HepG2 (cell line): ENCODE data around the gene SUPV3L1. TPM values are rescaled to one million over a fixed set of nuclear protein-coding genes. Genes with fewer than 3 reads are reported as not detected.

Source experiments
- FOXK1 ChIP-seq: sonication (generic); formaldehyde crosslinking; IDR thresholded peaks from 2 replicates; pipeline ENCODE4 v1.4.0; 2020; ENCODE audit warnings: low read depth, missing genetic modification reagents, borderline replicate concordance
- KAT8 ChIP-seq: IDR thresholded peaks from 2 replicates; pipeline ENCODE4 v1.6.1; 2016; ENCODE audit warnings: missing genetic modification reagents, missing compliant biosample characterization
- KDM5A ChIP-seq: fragments of 200-600 bp; sonication (generic); IDR thresholded peaks from 2 replicates; pipeline ENCODE4 v1.7.0; 2018; ENCODE audit warnings: antibody characterized with exemption, mild to moderate bottlenecking, low read length, borderline replicate concordance
- MEF2D ChIP-seq: sonication (generic); formaldehyde crosslinking; IDR thresholded peaks from 2 replicates; pipeline ENCODE4 v1.5.1; 2020; ENCODE audit warnings: mild to moderate bottlenecking, missing genetic modification reagents
- MYC ChIP-seq: sonication (generic); formaldehyde crosslinking; IDR thresholded peaks from 2 replicates; pipeline ENCODE4 v1.9.0; 2021; ENCODE audit warnings: missing genetic modification reagents, borderline replicate concordance
- SP1 ChIP-seq, 2 experiments: fragments of 450-650 bp in 1 of 2; sonication (generic) in 1 of 2; formaldehyde crosslinking in 1 of 2; IDR thresholded peaks; 2 replicates each; pipeline versions ENCODE4 v1.4.0 to v1.6.1; 2016 to 2020; ENCODE audit warnings: missing genetic modification reagents in 1 of 2
- ZC3H4 ChIP-seq: sonication (generic); formaldehyde crosslinking; IDR thresholded peaks from 2 replicates; pipeline ENCODE4 v1.4.0; 2020; ENCODE audit warnings: missing genetic modification reagents, borderline replicate concordance
- ZFP36L1 ChIP-seq: sonication (generic); formaldehyde crosslinking; IDR thresholded peaks from 2 replicates; pipeline ENCODE4 v1.8.0; 2022; ENCODE audit warnings: mild to moderate bottlenecking, missing genetic modification reagents, moderate library complexity
- ZKSCAN1 ChIP-seq: fragments of 150-350 bp; IDR thresholded peaks from 2 replicates; pipeline ENCODE4 v1.6.1; 2014; ENCODE audit warnings: low read length
- ZMAT3 ChIP-seq: sonication (generic); formaldehyde crosslinking; conservative IDR thresholded peaks from 2 replicates; pipeline ENCODE4 v1.7.0; 2021; ENCODE audit warnings: missing genetic modification reagents
- ZNF674 ChIP-seq: sonication (generic); formaldehyde crosslinking; IDR thresholded peaks from 2 replicates; pipeline ENCODE4 v1.5.0; 2020; ENCODE audit warnings: low read depth, mild to moderate bottlenecking, missing genetic modification reagents
- ZNF777 ChIP-seq: sonication (generic); formaldehyde crosslinking; IDR thresholded peaks from 2 replicates; pipeline ENCODE4 v1.4.0; 2020; ENCODE audit warnings: missing genetic modification reagents
- polyA plus RNA-seq, 8 experiments: library from polyadenylated mRNA; depleted of rRNA in 3 of 8; stranded (reverse) in 7 of 8; unstranded in 1 of 8; fragments of >200 nt; fragmentation: Illumina TruSeq in 4 of 8; extraction: Trizol in 4 of 8; gene quantifications; 2 replicates each; pipeline versions ENCODE4 v1.2.1 to v1.2.3, GENCODE V29; 2011 to 2016; ENCODE audit warnings: low read depth in 4 of 8, missing spikeins in 1 of 8, mixed read lengths in 1 of 8; ENCODE audit not compliant: insufficient read depth in 1 of 8
- total RNA-seq, 5 experiments: library from RNA; depleted of rRNA; stranded (reverse); fragments of >200 nt; fragmentation: Illumina TruSeq; extraction: Trizol; gene quantifications; 2 replicates each; pipeline ENCODE4 v1.2.3, GENCODE V29; 2016; ENCODE audit warnings: low read depth in 1 of 5
- TF ChIP-seq, protein P1 (sequence below): sonication (generic); formaldehyde crosslinking; IDR thresholded peaks from 2 replicates; pipeline ENCODE4 v1.5.0; 2020; ENCODE audit warnings: mild to moderate bottlenecking, missing genetic modification reagents, borderline replicate concordance
- TF ChIP-seq, protein P2 (sequence below): sonication (generic); formaldehyde crosslinking; IDR thresholded peaks from 2 replicates; pipeline ENCODE4 v1.4.0; 2020; ENCODE audit warnings: missing genetic modification reagents, borderline replicate concordance
- TF ChIP-seq, protein P3 (sequence below): sonication (generic); formaldehyde crosslinking; IDR thresholded peaks from 2 replicates; pipeline ENCODE4; 2020; ENCODE audit warnings: missing genetic modification reagents, mild to moderate bottlenecking, borderline replicate concordance
- TF ChIP-seq, protein P4 (sequence below): sonication (generic); formaldehyde crosslinking; IDR thresholded peaks from 2 replicates; pipeline ENCODE4 v1.5.1; 2020; ENCODE audit warnings: missing genetic modification reagents, mild to moderate bottlenecking, borderline replicate concordance

The SUPV3L1 gene
- total and polyA plus RNA-seq, 2 of the 13 experiments (the other 11 are each of a cell fraction or from before 2014, with no cell fraction given) = 28.8 to 45.7 TPM

DNA sequence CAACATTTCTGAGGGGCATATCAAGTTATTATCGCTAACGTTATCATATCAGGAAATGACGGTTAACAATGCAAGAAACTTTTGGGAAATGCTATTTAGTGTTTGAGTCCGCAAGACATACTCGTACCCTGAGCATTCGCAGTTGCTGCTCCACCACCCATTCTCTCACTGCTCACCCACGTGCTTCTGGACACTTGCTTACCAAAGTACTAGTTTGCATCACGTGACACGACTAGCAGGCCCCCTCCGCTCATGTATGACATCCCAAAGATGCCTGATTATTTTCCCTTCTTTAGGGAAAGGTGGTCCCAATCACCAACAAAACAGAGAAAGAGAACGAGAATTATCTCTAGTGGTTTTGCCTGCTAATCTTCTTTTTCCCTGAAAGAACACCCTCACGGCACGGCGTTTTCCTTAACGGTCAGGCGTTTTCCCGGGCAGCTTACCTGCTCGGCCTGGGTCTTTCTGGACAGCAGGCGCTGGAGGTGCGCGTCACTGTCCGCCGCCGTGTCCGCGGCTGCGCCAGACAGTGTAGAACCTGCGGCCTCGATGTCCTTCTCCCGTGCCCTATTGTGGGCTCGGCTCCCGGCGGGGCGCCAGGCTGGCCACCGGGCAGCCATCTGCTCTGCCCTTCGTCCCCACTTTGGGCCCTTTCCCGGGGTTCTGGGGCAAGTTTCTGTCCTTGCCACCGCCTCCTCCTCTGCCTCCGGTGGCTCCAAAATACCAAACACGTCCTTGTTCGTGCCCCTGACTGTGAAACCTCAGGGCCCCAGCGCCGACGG, at the start of gene SUPV3L1 (continued):
- TF ChIP-seq, protein P1, sequence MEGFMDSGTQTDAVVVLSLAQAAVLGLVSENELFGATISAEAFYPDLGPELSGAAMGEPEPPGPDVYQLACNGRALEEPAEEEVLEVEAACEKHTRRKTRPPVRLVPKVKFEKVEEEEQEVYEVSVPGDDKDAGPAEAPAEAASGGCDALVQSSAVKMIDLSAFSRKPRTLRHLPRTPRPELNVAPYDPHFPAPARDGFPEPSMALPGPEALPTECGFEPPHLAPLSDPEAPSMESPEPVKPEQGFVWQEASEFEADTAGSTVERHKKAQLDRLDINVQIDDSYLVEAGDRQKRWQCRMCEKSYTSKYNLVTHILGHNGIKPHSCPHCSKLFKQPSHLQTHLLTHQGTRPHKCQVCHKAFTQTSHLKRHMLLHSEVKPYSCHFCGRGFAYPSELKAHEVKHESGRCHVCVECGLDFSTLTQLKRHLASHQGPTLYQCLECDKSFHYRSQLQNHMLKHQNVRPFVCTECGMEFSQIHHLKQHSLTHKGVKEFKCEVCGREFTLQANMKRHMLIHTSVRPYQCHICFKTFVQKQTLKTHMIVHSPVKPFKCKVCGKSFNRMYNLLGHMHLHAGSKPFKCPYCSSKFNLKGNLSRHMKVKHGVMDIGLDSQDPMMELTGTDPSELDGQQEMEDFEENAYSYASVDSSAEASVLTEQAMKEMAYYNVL (CRISPR knock-in tag) = no peak
- TF ChIP-seq ZFP36L1 (CRISPR knock-in tag) = 0 out of 2 replicates have a peak, but pooled peaks have one; percentile 13
- TF ChIP-seq MEF2D (CRISPR knock-in tag) = no peak; the same call in 1 of the 2 replicates
- 0 out of 2 replicates have a peak, but pooled peaks have one; percentile 50 for TF ChIP-seq ZMAT3 (CRISPR knock-in tag)
- TF ChIP-seq FOXK1 = peak; percentile 94
- TF ChIP-seq MYC (CRISPR knock-in tag) = peak; percentile 99
- no peak for TF ChIP-seq ZKSCAN1
- no peak for TF ChIP-seq ZC3H4 (CRISPR knock-in tag)
- TF ChIP-seq, protein P2, sequence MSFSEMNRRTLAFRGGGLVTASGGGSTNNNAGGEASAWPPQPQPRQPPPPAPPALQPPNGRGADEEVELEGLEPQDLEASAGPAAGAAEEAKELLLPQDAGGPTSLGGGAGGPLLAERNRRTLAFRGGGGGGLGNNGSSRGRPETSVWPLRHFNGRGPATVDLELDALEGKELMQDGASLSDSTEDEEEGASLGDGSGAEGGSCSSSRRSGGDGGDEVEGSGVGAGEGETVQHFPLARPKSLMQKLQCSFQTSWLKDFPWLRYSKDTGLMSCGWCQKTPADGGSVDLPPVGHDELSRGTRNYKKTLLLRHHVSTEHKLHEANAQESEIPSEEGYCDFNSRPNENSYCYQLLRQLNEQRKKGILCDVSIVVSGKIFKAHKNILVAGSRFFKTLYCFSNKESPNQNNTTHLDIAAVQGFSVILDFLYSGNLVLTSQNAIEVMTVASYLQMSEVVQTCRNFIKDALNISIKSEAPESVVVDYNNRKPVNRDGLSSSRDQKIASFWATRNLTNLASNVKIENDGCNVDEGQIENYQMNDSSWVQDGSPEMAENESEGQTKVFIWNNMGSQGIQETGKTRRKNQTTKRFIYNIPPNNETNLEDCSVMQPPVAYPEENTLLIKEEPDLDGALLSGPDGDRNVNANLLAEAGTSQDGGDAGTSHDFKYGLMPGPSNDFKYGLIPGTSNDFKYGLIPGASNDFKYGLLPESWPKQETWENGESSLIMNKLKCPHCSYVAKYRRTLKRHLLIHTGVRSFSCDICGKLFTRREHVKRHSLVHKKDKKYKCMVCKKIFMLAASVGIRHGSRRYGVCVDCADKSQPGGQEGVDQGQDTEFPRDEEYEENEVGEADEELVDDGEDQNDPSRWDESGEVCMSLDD (CRISPR knock-in tag) = no peak
- TF ChIP-seq, protein P3, sequence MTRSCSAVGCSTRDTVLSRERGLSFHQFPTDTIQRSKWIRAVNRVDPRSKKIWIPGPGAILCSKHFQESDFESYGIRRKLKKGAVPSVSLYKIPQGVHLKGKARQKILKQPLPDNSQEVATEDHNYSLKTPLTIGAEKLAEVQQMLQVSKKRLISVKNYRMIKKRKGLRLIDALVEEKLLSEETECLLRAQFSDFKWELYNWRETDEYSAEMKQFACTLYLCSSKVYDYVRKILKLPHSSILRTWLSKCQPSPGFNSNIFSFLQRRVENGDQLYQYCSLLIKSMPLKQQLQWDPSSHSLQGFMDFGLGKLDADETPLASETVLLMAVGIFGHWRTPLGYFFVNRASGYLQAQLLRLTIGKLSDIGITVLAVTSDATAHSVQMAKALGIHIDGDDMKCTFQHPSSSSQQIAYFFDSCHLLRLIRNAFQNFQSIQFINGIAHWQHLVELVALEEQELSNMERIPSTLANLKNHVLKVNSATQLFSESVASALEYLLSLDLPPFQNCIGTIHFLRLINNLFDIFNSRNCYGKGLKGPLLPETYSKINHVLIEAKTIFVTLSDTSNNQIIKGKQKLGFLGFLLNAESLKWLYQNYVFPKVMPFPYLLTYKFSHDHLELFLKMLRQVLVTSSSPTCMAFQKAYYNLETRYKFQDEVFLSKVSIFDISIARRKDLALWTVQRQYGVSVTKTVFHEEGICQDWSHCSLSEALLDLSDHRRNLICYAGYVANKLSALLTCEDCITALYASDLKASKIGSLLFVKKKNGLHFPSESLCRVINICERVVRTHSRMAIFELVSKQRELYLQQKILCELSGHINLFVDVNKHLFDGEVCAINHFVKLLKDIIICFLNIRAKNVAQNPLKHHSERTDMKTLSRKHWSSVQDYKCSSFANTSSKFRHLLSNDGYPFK (CRISPR knock-in tag) = peak; percentile 86; the same call in 1 of the 2 replicates
- no peak for TF ChIP-seq SP1 (IDR thresholded peaks at IDR 0.05)
- peak; percentile 55; the same call in 1 of the 2 replicates for TF ChIP-seq SP1 (CRISPR knock-in tag; IDR thresholded peaks at IDR 0.05)
- TF ChIP-seq KAT8 (CRISPR knock-in tag) = peak; percentile 99
- peak; percentile 100 for TF ChIP-seq KDM5A
- TF ChIP-seq ZNF777 (CRISPR knock-in tag) = peak; percentile 78
- TF ChIP-seq, protein P4, sequence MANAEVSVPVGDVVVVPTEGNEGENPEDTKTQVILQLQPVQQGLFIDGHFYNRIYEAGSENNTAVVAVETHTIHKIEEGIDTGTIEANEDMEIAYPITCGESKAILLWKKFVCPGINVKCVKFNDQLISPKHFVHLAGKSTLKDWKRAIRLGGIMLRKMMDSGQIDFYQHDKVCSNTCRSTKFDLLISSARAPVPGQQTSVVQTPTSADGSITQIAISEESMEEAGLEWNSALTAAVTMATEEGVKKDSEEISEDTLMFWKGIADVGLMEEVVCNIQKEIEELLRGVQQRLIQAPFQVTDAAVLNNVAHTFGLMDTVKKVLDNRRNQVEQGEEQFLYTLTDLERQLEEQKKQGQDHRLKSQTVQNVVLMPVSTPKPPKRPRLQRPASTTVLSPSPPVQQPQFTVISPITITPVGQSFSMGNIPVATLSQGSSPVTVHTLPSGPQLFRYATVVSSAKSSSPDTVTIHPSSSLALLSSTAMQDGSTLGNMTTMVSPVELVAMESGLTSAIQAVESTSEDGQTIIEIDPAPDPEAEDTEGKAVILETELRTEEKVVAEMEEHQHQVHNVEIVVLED (CRISPR knock-in tag) = peak; percentile 75
- no peak for TF ChIP-seq ZNF674 (CRISPR knock-in tag)
